AG20443 (cell line): ENCODE data around the gene TRIM3.

Experiments
- DNase-seq: peaks from one replicate; pipeline ENCODE4 v3.0.0; 2012; ENCODE audit warnings: low spot score, mixed read lengths

TRIM3 gene

GRCh38 chr11:6401464-6401863 is 72.3 kb downstream of the TRIM3 start:
- DNase-seq = no peak

GRCh38 chr11:6400431-6401345 is 73.1 kb downstream of the TRIM3 start:
- no peak for DNase-seq
